Nucleus accumbens (tissue), 56 donors: ENCODE data around the gene NR1D1.

Experiments used
- DNase-seq, 56 donors: peaks; one replicate each; lab custom pipeline; 2025; lab: John Stamatoyannopoulos, UW

Gene NR1D1

DNA sequence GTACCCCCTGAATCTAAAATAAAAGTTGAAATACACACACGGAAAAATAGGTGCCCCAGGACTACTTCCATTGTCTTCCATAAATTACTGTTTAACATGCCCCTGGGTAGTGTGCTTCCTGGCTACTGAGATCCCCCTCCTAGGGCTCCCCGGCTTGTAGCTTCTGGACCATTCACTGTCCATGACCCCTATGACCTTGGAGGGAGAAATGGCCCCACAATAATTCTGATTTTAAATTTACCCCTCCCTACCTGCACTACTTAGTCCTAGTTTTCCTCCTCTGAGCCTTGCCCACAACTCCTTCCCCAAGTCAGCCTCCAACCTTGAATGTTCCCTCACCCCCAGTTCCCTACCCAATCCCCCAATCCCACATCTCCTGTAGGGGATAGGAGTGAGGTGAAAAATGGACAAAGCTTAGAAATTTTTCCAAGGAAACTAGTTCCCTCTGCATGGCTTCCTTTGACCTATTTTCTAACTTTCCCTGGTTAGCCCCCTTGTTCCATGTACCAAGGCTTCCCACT, 11.9 kb upstream of the NR1D1 start:
- no peak for DNase-seq

DNA sequence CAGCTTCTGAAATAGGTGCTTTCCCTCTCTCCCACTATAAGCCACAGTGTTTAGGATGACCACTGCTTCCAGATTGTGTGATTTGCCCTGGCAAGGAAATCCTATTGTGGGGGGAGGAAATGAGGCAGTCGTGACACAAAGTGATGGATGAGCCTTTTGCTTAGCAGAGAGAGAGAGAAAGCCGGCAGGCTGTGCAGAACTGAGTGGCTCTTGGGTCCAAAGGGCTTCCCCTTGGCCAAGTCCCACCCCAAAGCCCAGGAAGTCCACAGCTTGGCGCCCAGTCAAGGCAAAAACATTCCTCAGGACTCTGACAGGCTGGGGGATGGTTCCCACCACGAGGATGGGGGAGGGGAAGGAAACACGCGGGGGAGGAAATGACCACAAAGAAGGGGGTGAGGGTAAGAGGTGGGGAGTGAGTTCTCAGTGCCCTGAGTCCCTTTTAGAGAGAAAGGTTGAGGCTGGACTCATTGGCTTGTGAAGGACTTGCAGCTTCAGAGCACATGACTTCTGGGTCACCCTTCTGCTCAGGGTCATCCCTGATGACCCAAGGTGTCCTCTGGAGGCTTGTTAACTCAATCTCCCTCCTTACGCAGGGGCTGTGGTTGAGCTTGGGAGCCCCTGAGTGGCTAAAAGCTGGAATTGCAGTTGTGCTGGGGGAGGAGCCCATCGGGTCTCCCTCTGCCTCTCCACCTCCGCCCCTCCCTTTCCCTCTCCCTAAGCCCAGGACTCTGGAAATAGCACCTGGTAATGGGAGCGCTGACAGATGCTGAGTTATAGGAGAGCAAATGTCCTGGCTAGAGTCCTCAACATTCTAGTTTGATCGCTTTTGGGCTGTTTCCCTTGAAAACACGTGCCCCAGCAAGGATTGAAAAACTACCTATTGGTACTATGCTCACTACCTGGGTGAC, 11.1 kb upstream of the NR1D1 start:
- peak in 51 of 56 donors; percentile 45 to 89 (median 72) for DNase-seq

DNA sequence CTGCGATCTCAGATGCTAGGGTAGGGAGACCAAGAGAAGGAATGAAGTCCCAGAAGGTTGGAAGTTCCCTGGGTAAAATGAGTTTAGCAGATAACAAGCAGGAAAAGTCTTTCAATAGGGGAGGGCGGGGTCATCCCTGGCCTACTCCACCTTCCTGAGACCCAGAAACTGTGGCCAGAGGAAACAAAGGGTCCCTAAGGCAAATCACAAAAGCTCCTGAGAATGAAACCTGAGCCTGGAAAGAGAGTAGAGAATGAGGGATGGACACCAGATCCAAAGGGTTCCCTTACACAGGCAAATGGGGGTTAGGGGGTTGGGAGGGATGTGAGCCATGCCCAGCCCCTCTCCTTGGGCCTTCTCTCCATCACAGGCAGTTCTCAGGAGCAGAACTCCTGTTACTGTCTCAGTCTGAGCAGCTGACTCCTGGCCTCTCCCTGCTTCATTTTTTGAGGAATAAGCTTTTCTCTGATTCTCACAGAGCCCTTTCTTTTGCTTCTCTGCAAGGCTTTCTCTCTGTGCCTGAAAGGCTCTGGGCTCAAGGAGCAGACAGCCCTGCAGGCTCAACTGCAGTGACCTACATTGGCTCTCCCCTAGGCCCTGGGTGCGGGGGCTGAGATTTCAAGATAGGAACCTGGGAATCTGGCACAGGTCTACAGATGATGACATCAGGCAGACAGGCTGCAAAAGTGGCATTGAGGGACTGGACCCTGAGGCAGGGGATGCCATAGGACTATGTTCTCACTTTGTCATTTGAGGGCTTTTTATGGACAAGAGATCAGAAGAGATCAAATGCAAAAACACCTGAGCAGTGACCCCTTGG, 9.8 kb upstream of the NR1D1 start:
- no peak for DNase-seq

DNA sequence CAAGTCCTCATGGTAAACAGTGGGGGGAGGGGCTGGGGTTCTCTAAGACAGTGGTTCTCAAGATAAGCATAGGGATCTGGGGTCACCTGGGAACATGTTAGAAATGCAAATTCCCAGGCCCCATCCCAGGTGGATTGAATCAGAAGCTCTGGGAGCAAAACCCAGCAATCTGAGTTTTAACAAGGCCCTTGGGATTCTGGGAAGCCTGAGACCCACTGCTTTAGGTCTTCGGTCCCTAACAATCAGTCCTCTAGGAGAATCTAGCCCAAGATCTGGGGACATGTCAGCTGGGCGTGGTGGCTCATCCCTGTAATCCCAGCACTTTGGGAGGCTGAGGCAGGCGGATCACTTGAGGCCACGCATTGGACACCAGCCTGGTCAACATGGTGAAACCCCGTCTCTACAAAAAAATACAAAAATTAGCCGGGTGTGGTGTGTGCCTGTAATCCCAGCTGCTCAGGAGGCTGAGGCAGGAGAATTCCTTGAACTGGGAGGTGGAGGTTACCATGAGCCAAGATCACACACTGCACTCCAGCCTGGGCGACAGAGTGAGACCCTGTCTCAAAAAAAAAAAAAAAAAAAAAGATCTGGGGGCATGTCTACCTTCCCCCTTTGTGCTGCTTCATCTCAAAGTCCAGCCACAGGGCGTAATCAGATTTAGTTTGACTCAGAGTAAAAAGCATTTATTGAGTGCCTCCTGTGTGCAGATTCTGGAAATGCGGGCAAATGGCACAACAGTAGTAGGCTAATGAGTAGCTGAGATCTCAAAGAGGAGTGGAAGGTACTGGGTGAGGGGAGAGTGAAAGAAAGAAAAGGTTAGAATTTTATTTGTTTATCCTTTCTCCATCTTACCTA, 8.8 kb upstream of the NR1D1 start:
- DNase-seq = no peak

DNA sequence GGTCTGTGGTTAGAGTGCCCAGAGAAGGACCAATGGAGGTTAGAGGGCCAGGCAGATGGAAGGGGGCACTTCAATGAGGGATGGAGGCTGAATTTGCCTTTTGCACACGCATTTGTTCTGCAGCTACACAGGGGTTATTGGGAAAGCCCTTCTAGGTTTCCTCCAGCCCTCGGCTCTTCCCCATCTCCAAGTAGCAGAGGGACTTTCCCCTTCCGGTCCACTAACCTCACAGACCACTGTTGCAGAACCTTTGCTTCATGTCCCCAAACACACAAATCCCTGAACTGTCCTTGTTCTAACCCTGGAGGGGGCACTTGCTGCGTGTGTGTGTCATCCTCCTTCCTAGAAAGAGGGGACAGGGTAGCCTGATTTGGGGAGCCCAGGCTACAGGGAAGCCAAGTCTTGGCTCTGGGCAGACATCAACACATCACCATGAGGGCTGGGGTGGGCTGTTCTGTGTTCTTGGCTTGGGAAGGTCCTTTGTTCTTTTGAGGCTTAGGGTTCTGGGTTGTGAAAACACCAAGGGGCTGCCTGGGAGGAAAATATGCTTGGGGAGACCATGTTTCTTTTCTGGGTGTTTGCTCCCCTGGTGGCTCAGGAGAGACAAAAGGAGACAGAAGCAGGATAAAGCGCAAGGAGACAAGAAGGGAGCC, 7.3 kb upstream of the NR1D1 start:
- peak in 5 of 56 donors; percentile 58 to 69 (median 62) for DNase-seq

DNA sequence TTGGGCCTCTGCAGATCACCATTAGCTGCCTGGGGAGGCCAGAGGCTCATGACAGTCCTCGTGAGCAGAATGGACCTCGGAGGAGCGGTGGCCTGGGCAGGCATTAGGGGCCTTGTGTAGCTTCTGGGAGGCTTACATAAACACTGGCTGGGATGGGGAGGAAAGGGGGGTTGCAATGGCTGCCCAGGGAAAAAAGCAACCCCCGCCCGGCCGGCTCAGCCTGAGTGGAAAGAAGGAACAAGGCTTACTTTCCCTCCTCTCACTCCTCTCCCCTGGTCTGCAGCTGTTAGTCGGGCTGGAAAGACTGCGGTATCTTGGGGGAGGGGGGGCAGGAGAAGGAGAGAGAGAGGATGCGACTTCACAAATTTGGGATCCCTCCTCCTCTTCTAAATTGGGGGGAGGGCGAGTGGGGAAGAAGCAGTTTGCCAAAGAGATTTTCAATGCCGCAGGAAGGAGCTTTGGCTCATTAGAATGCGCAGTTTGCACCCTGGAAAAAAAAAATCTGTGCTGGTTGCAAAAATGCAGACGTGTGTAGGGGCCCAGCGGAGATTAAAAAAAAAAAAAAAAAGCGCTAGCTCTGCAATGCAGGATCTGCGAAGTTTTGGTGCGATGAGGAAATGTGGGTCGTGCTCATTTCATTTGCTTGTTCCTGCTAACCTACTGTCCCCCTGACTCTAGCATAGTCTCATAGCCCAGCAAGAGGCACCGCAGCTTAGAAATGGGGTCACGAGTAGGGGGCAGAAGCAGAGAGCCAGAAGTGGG, 6.6 kb upstream of the NR1D1 start:
- peak in 21 of 56 donors; percentile 24 to 68 (median 40) for DNase-seq

DNA sequence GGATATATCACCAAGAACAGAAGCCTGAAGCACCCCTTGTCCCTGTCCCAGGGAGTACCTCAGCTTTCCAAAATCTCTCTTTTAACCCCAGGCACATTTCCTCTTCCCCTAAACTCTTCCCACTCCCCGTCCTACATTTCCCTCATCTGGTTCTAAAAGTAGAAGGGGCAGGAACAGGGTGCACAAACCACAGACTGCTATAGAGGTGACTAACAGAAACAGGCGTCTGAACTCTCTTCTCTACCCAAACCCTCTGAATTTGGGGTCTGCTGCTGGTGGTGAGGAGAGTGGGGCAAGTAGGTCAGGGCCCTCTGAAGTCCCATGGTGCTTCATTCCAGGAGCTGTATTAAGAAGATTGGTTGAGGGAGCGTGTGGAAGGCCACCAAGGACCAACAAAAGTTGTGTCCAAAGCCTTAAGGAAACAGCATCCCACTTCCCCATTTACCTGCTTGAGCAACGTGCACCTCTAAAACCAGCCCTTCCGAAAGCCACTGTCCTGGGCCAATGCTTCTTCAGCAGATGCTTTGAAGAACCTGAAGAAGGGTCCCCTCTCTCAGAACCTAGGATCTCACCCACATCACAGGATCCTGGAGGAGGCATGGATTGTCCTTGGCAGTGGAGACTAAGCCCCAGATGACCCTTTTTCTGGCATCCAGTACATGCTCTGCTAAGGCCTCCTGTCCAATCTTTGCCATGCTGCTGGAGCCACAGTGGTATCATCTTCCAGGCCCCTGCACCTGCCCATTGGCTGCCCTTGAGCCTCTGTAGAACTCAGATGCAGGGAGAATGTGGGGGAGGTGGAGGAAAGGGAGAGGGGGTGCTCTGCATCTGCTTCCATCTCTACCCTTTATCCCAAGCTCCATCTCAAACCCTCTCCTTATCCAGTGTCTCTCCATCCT, 5.7 kb upstream of the NR1D1 start:
- DNase-seq = no peak

DNA sequence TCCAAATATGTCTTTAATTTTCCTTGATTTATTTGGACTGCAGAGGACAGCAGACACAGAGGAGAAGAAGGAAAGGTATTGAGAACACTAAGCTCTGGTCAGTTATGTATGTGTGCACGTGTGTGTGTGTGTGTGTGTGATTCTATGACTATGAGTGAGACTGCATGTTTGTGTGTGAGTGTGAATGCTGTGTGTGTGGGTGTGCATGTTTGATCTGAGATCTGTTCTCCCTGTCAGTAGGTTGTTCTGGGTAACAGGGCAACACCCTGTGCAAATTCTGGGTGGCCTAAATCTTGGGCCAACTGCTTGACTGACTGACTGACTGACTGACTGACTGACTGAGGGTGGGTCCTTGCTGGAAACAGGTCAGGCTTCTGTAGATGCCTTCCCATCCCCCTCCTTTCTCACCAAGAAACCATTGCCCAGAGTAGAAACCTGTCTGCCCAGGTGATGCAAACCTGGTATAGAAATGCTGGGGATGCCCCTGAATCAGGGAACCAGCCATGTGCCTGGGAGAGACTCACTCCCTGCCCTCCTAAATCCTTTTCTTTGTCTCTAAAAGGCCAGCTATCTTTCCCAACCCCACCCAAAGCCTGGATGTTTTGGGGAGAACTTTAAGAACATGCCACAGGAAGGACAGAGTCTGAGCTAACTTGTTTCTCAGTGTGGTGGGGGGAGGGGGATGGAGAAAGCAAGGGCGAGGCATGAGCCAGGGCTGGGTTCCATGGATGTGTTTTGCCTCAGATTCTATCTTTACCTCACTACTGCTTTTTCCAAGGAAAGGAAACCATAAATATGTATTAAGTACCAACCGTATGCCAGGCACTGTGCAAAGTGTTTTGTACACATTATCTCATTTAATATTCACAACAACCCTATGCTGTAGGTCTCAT, 4.5 kb upstream of the NR1D1 start:
- no peak for DNase-seq

DNA sequence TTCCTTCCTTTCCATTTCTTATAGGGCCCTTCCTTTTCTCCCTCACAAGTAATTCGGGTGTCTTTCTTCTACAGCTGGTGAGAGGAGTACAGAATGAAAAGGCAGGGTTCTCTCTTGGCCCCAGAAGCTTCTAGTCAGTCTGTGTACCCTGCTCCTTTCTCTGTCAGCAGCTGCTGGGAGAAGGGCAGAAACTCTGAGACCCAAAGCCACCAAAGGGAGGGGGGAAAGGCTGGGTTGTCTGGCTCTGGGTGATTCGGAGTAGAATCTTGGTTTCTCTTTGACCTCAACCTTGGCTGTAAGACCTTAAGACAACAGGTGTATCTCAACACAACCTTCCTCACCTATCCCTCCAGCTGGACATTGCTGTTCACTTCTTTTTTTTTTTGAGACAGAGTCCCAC, 3.3 kb upstream of the NR1D1 start:
- DNase-seq = no peak

DNA sequence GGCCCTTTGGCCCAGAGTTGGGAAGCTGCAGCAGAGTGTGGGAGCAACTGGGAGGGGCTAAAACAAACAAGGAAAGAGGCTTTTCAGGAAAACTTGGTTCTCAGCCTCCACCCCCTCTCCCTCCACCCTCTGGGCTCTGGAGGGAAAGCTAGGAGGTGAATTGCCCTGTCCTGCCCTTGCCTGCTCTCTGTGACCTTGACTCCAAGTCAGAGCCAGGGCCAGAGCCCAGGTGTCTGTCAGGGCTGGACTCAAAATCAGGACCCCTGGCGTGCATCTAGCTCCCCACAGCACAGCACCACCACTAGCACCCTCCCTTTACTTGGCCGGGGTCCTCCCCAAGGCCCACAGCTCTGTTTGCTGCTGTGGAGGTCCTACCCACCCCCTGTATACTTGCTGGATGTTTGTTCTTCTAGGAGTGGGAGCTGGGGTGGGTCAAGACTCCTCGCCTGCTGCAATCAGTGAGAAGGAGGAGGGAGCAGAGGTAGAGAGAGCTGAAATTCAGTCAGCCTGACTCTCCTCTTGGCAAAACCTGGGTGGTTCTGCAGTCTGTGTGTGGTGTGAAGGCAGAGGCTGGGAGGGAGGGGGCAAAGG, 2.8 kb upstream of the NR1D1 start:
- DNase-seq = no peak

DNA sequence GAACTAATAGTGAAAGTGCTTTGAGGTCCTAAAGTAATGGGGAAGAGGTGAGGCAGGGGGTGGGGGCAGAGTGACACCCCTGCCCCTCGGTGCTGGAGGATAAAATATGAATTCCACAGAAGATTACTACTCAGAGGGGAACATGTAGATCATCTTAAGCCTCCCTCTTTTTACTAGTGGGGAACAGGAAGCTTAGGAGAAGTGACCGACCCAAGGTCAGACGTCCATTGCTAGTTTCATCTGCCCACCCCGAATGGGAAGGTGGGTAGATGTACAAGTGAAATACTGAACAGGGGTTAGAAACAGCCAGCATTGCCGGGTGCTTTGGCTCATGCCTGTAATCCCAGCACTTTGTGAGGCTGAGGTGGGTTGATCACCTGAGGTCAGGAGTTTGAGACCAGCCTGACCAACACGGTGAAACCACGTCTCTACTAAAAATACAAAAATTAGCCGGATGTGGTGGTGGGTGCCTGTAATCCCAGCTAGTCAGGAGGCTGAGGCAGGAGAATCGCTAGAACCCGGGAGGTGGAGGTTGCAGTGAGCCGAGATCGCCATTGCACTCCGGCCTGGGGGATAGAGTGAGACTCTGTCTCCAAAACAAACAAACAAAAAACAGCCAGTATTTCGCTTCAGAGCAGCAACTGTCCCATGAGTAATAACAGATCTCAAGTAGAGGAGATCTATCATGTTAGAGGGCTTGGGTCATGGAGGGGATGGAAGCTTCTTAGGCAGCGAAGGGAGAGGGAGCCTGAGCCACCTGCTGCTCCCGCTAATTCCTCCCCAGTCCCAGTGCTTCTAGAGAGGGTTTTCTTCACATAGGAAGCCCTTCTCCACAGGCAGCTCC, 1.2 kb upstream of the NR1D1 start:
- no peak for DNase-seq

DNA sequence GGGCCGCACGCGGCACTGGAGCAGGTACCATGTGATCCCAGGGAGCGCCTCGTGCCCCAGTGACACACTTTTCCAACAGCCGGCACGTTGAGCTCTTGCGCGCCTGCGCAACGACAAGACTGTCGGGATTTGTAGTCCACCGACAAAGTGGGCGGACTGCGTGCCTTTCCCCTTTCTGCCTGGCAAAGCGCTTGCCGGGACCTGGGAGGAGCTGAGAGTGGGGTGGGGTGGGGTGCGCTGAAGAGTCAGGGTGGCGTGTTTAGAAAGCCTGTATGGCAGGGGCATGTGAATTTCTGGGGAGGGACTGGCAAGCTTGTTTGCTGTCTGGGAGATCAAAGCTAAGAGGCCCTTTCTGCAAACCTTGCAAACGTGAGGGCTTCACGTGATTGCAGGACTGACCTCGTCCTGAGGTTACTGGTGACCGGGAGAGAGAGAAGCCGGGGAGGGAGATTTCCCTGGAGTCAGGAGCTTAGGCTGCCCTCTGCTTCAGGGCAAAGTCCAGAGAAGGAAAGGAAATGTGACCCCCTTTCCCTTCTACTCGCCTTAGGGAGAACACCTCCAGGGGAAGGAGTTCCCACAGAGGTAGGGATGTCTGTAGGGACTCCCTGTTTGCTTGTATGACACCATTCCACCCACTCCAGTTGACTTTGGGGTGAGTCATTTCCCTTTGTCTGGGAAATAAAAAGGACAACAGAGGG, 429 bp upstream of the NR1D1 start:
- peak; percentile 82 to 99 (median 96) for DNase-seq

DNA sequence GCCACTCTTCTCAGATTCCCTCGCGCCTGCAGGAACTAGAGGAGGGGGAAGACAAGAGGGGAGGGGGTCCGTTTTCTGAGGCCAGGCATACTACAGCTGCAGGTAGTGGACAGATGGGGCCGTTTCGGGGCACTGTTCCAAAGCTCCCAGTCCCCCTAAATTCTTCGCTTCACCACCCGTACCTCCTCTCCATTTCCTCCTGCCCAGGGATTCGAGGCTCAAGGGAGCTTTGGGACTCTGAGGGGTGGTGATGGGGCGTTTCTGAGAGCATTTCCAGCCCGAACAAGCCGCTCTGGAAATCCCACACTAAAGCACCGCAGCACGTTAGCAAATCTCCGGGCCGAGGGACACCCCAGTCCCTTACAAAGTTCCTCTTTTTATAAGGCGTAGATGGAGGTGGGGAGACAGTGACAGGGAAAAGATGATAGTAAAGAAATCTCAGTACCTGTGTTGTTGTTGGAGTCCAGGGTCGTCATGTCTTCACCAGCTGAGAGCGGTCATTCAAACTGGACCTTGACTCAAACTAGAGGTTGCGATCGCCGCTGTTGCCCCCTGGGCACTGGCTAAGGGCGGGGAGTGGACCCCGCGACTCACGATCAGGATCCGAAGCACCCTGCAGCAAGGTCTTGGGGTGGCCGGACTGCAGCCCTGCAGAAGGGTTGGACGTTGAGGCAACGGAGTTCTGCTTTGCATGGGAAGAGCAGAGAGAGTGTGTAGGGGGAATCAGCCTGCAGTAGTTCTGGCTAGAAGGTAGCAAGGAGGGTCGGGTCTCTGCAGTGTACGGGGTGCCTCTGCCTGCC, 570 bp downstream of the NR1D1 start:
- peak in 1 of 56 donors; percentile 74 for DNase-seq
